A673 (cell line): Measurements from ENCODE around the gene POLR1E. TPM values are rescaled to one million over a fixed set of nuclear protein-coding genes. Genes with fewer than 3 reads are reported as not detected.

ENCODE experiments used
- BruUV-seq: library from RNA; stranded (reverse); fragments of 400-500 nt; replicated peaks from 2 replicates; lab custom pipeline; 2021; lab: Mats Ljungman, UMichigan
- CTCF ChIA-PET: fragments of 300-600 bp; sonication (Branson Sonifier 250); formaldehyde crosslinking; loops from one replicate; lab custom pipeline; 2022; ENCODE audit warnings: antibody characterized with exemption; lab: Charles Lee
- POLR2A ChIA-PET: fragments of 300-600 bp; sonication (Branson Sonifier 250); formaldehyde crosslinking; loops from one replicate; lab custom pipeline; 2022; ENCODE audit warnings: antibody characterized with exemption; ENCODE audit not compliant: low non-redundant PET; lab: Charles Lee
- DNase-seq: peaks from one replicate; pipeline ENCODE4 v3.0.0-alpha.2; 2015; ENCODE audit warnings: low spot score
- H3K27ac ChIP-seq: fragments of 200-600 bp; sonication (generic); 2 replicates; pipeline ENCODE4 v1.5.1; 2016; ENCODE audit warnings: mixed run types, low read depth, mild to moderate bottlenecking, mixed read lengths, antibody characterized with exemption, low read length; ENCODE audit not compliant: poor library complexity, severe bottlenecking
- H3K27me3 ChIP-seq: fragments of 200-600 bp; sonication (generic); replicated peaks from 2 replicates; pipeline ENCODE4 v1.6.1; 2017; ENCODE audit warnings: mixed run types, low read depth, mild to moderate bottlenecking, mixed read lengths, antibody characterized with exemption, low read length; ENCODE audit not compliant: insufficient read depth, poor library complexity
- H3K36me3 ChIP-seq: fragments of 200-600 bp; sonication (generic); 2 replicates; pipeline ENCODE4 v1.6.1; 2016; ENCODE audit warnings: mixed run types, mild to moderate bottlenecking, mixed read lengths, antibody characterized with exemption, low read length; ENCODE audit not compliant: insufficient read depth, poor library complexity, severe bottlenecking
- H3K4me1 ChIP-seq: fragments of 200-600 bp; sonication (generic); 2 replicates; pipeline ENCODE4 v1.6.1; 2017; ENCODE audit warnings: mixed run types, mild to moderate bottlenecking, mixed read lengths, antibody characterized with exemption, low read length; ENCODE audit not compliant: insufficient read depth, poor library complexity, severe bottlenecking
- H3K4me3 ChIP-seq: fragments of 200-600 bp; sonication (generic); 2 replicates; pipeline ENCODE4 v1.5.1; 2016; ENCODE audit warnings: low read depth, mixed run types, mild to moderate bottlenecking, mixed read lengths, low read length; ENCODE audit not compliant: poor library complexity, severe bottlenecking
- H3K9me3 ChIP-seq: fragments of 200-600 bp; sonication (generic); 2 replicates; pipeline ENCODE4 v1.6.1; 2016; ENCODE audit warnings: mixed run types, low read depth, mild to moderate bottlenecking, mixed read lengths, antibody characterized with exemption, low read length; ENCODE audit not compliant: poor library complexity, severe bottlenecking
- CTCF ChIP-seq: fragments of 300-800, 200-600 bp; sonication (generic); conservative IDR thresholded peaks from 2 replicates; pipeline ENCODE4 v1.5.1; 2017; ENCODE audit warnings: low read depth, mild to moderate bottlenecking, antibody characterized with exemption, low read length, moderate library complexity, mixed read lengths
- EZH2 ChIP-seq: fragments of 200-600 bp; sonication (generic); IDR thresholded peaks from 2 replicates; pipeline ENCODE4 v1.6.1; 2017; ENCODE audit warnings: borderline replicate concordance, low read depth, mild to moderate bottlenecking, mixed read lengths, antibody characterized with exemption, low read length; ENCODE audit not compliant: poor library complexity, severe bottlenecking
- intact Hi-C: fragments of 100-400 bp; cut with micrococcal nuclease; formaldehyde crosslinking; loops from one replicate; pipeline ENCODE4 v1.10.0; 2022; ENCODE audit not compliant: unreplicated experiment
- total RNA-seq: library from RNA; stranded (reverse); gene quantifications from 2 replicates; pipeline ENCODE4 v1.2.3, GENCODE V29; 2021

The POLR1E gene
- total RNA-seq, 1 experiment from 2014 or later = 68.8 TPM

- Histone ChIP-seq H3K4me1 (no peaks in the 10 kb centered on the region), H3K36me3 (peaks cover 81% of the 10 kb centered on the region), H3K4me3 (no peak overlapping the region), H3K27ac (peak overlapping the region; percentile 28), H3K27me3 (no peaks in the 10 kb centered on the region), H3K9me3 (no peaks in the 10 kb centered on the region)
- intact Hi-C loops = no loop called here
- POLR2A ChIA-PET = no interaction called here
- no peak for DNase-seq
- BruUV-seq = no TSS peak
- CTCF ChIA-PET = no interaction called here
- TF ChIP-seq CTCF = no peak
- no peak for TF ChIP-seq EZH2
Observed at GRCh38 chr9:37495571-37495970, 9.8 kb downstream of the POLR1E start.

GRCh38 chr9:37496020-37496419, 10.3 kb downstream of the POLR1E start:
- POLR2A ChIA-PET = interaction anchor here (0.6 kb wide), 1 partner anchor 16 kb away, joined by 3 read pairs; no protein-coding TSS in a partner anchor
- no TSS peak for BruUV-seq
- no peaks in the 10 kb centered on the region for H3K27me3 ChIP-seq
- H3K4me3 ChIP-seq = no peak overlapping the region
- intact Hi-C loops = no loop called here
- CTCF ChIA-PET = no interaction called here
- no peak for DNase-seq
- peaks cover 81% of the 10 kb centered on the region for H3K36me3 ChIP-seq
- TF ChIP-seq EZH2 (no peak), CTCF (no peak)
- no peaks in the 10 kb centered on the region for H3K4me1 ChIP-seq
- no peak overlapping the region for H3K27ac ChIP-seq
- no peaks in the 10 kb centered on the region for H3K9me3 ChIP-seq

- no peaks in the 10 kb centered on the region for H3K4me1 ChIP-seq
- DNase-seq = no peak
- ChIA-PET CTCF (no interaction called here), POLR2A (no interaction called here)
- H3K27me3 ChIP-seq = no peaks in the 10 kb centered on the region
- intact Hi-C loops = no loop called here
- H3K27ac ChIP-seq = no peak overlapping the region
- no peak for TF ChIP-seq EZH2
- TF ChIP-seq CTCF = no peak
- no peaks in the 10 kb centered on the region for H3K9me3 ChIP-seq
- H3K36me3 ChIP-seq = peaks cover 86% of the 10 kb centered on the region
- no peak overlapping the region for H3K4me3 ChIP-seq
- BruUV-seq = no TSS peak
Observed at GRCh38 chr9:37497320-37497719, 11.6 kb downstream of the POLR1E start.
